Neural progenitor cell (in vitro differentiated cells): ENCODE measurements around the gene PDX1.

Source experiments
- EZH2 ChIP-seq: fragments of 200-600 bp; sonication (generic); IDR thresholded peaks from 2 replicates; pipeline ENCODE4 v1.6.1; 2017; ENCODE audit warnings: antibody characterized with exemption, mild to moderate bottlenecking, moderate library complexity
- TF ChIP-seq, protein P1 (sequence below): fragments of 200-600 bp; sonication (generic); IDR thresholded peaks from 2 replicates; pipeline ENCODE4 v1.5.1; 2017; ENCODE audit warnings: antibody characterized with exemption, mild to moderate bottlenecking

DNA sequence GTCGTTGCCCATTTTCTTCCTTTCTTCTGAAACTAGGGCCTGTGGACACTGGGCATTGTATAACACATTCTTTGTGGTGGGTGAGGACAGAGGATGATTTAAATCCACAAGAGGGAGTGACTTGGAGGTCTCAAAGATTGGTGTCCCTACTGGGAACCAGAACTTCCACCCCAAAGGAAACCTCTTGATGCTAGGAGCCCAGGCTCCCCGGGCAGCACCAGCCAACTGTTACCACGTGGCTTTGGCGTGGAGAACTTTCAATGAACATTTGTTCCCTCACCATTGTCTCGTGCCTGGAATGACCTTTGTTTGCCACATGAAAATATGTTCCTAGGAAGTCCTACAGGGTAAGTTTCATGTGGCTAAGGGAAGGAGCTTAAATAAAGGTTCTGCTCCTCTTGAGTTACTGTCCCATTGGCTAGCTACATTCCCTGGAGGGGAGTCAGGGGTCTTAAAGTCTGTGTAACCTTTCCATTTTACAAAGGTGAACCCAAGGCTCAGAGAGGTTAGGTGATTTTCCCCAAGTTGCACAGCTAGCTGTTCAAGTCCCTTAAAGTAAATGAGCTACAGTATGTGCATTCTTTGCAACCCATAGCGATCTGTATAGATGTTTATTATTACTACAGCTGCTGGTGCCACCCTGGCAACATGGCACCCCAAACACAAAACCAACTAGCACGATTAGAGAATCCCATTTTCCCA is 54.3 kb downstream of the PDX1 start:
- no peak for TF ChIP-seq EZH2
- TF ChIP-seq, protein P1, sequence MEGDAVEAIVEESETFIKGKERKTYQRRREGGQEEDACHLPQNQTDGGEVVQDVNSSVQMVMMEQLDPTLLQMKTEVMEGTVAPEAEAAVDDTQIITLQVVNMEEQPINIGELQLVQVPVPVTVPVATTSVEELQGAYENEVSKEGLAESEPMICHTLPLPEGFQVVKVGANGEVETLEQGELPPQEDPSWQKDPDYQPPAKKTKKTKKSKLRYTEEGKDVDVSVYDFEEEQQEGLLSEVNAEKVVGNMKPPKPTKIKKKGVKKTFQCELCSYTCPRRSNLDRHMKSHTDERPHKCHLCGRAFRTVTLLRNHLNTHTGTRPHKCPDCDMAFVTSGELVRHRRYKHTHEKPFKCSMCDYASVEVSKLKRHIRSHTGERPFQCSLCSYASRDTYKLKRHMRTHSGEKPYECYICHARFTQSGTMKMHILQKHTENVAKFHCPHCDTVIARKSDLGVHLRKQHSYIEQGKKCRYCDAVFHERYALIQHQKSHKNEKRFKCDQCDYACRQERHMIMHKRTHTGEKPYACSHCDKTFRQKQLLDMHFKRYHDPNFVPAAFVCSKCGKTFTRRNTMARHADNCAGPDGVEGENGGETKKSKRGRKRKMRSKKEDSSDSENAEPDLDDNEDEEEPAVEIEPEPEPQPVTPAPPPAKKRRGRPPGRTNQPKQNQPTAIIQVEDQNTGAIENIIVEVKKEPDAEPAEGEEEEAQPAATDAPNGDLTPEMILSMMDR = no peak
